Thymus (tissue), 11 donors: Measurements from ENCODE around the gene GADD45GIP1. TPM values are rescaled to one million over a fixed set of nuclear protein-coding genes. Genes with fewer than 3 reads are reported as not detected.

ENCODE experiments used
- DNase-seq, 9 donors: peaks; one replicate each; pipeline ENCODE4 v3.0.0-alpha.2; 2013; ENCODE audit warnings: low spot score in 9 of 9, low read depth in 6 of 9, missing footprints in 1 of 9
- H3K27ac ChIP-seq, 2 donors: one replicate each; pipeline ENCODE4 v1.5.1; 2013; ENCODE audit warnings: control low read depth in 1 of 2, low read depth in 1 of 2, low read length in 1 of 2, mild to moderate bottlenecking in 1 of 2, moderate library complexity in 1 of 2
- H3K27me3 ChIP-seq, 2 donors: one replicate each; pipeline ENCODE4 v1.5.1; 2013; ENCODE audit warnings: low read length in 1 of 2; ENCODE audit not compliant: control insufficient read depth in 2 of 2, insufficient read depth in 1 of 2
- H3K36me3 ChIP-seq, 2 donors: one replicate each; pipeline ENCODE4 v1.5.1; 2013; ENCODE audit warnings: low read length in 1 of 2, mild to moderate bottlenecking in 1 of 2, moderate library complexity in 1 of 2; ENCODE audit not compliant: control insufficient read depth in 2 of 2, insufficient read depth in 2 of 2
- H3K4me1 ChIP-seq, 2 donors: one replicate each; pipeline ENCODE4 v1.5.1; 2013; ENCODE audit warnings: low read length in 2 of 2; ENCODE audit not compliant: control insufficient read depth in 2 of 2, insufficient read depth in 2 of 2
- H3K4me3 ChIP-seq, 2 donors: one replicate each; pipeline ENCODE4 v1.5.1; 2013; ENCODE audit warnings: low read length in 2 of 2, control low read depth in 1 of 2, mild to moderate bottlenecking in 1 of 2
- H3K9me3 ChIP-seq, 2 donors: one replicate each; pipeline ENCODE4 v1.5.1; 2013; ENCODE audit warnings: low read length in 1 of 2, mild to moderate bottlenecking in 1 of 2; ENCODE audit not compliant: control insufficient read depth in 2 of 2, insufficient read depth in 1 of 2
- WGBS: extraction: QIAGEN DNeasy Blood & Tissue Kit; methylation state at CpG from one replicate; pipeline ENCODE4 v1.1.7; 2013; 5-methylcytosine and 5-hydroxymethylcytosine counted together
- polyA plus RNA-seq: library from polyadenylated mRNA; stranded (reverse); fragments of 200-250 nt; gene quantifications from one replicate; pipeline ENCODE4 v1.2.3, GENCODE V29; 2013
- total RNA-seq: library from RNA; stranded (reverse); fragments of 120-200 nt; gene quantifications from one replicate; pipeline ENCODE4 v1.2.4, GENCODE V29; 2013
- donor health status: healthy.

The GADD45GIP1 gene
- total and polyA plus RNA-seq, 2 donors = 27.2 to 27.7 TPM

- peaks cover 46 to 66% of the 10 kb centered on the region in 2 donors for H3K36me3 ChIP-seq
- no peak overlapping the region for H3K27ac ChIP-seq
- peaks cover 0 to 3% of the 10 kb centered on the region in 2 donors for H3K27me3 ChIP-seq
- DNase-seq = no peak
- H3K4me3 ChIP-seq = peak overlapping the region in 1 of 2 donors; percentile 93
- H3K4me1 ChIP-seq = peaks cover 32 to 72% of the 10 kb centered on the region in 2 donors
- H3K9me3 ChIP-seq = no peaks in the 10 kb centered on the region
- 96% methylated on average over 2 of the region's 2 CpGs for WGBS
Observed at GRCh38 chr19:12940897-12941296, 16.1 kb downstream of the GADD45GIP1 start.

GRCh38 chr19:12939975-12940423, 17.0 kb downstream of the GADD45GIP1 start:
- peak overlapping the region; percentile 93 to 99 for H3K4me3 ChIP-seq
- H3K27me3 ChIP-seq = peaks cover 0 to 3% of the 10 kb centered on the region in 2 donors
- H3K4me1 ChIP-seq = peaks cover 32 to 73% of the 10 kb centered on the region in 2 donors
- no peaks in the 10 kb centered on the region for H3K9me3 ChIP-seq
- peaks cover 46 to 61% of the 10 kb centered on the region in 2 donors for H3K36me3 ChIP-seq
- 83% methylated on average over 10 of the region's 10 CpGs for WGBS
- no peak overlapping the region for H3K27ac ChIP-seq
- DNase-seq = no peak

- DNase-seq = peak in 3 of 9 donors; percentile 41 to 63 (median 45)
- peaks cover 37 to 51% of the 10 kb centered on the region in 2 donors for H3K36me3 ChIP-seq
- H3K4me3 ChIP-seq = peak overlapping the region; percentile 93 to 99
- peak overlapping the region; percentile 75 to 83 for H3K27ac ChIP-seq
- WGBS = under 1% methylated on average over 54 of the region's 54 CpGs
- peaks cover 0 to 3% of the 10 kb centered on the region in 2 donors for H3K27me3 ChIP-seq
- H3K4me1 ChIP-seq = peaks cover 32 to 76% of the 10 kb centered on the region in 2 donors
- H3K9me3 ChIP-seq = no peaks in the 10 kb centered on the region
Observed at GRCh38 chr19:12938779-12939601, 18.0 kb downstream of the GADD45GIP1 start.

GRCh38 chr19:12937927-12938778, 18.9 kb downstream of the GADD45GIP1 start, which contains the start of gene CALR:
CALR (plus strand) TSS chr19:12938609; CDS start chr19:12938680, 71 bp downstream.
- peak within 1 kb of the TSS; percentile 86 to 90 for H3K27ac ChIP-seq

GRCh38 chr19:12937093-12937926, 19.7 kb downstream of the GADD45GIP1 start:
- Histone ChIP-seq H3K27ac (peak overlapping the region; percentile 86 to 90), H3K4me3 (peak overlapping the region; percentile 38 to 99), H3K9me3 (no peaks in the 10 kb centered on the region), H3K27me3 (no peaks in the 10 kb centered on the region), H3K36me3 (peaks cover 22 to 35% of the 10 kb centered on the region in 2 donors), H3K4me1 (peaks cover 42 to 74% of the 10 kb centered on the region in 2 donors)
- DNase-seq = peak in 5 of 9 donors; percentile 55 to 78 (median 59)
- 3% methylated on average over 23 of the region's 23 CpGs for WGBS

More at GRCh38 chr19:12937927-12938778, 18.9 kb downstream of the GADD45GIP1 start, which contains the start of gene CALR:
- Histone ChIP-seq H3K36me3 (peaks cover 29 to 44% of the 10 kb centered on the region in 2 donors), H3K9me3 (no peaks in the 10 kb centered on the region), H3K4me3 (peak within 1 kb of the TSS; percentile 93 to 99), H3K4me1 (peaks cover 35 to 73% of the 10 kb centered on the region in 2 donors), H3K27me3 (no peaks in the 10 kb centered on the region)
- peak; percentile 96 to 100 (median 99) for DNase-seq
- under 1% methylated on average over 63 of the region's 63 CpGs for WGBS

- H3K9me3 ChIP-seq = no peaks in the 10 kb centered on the region
- DNase-seq = peak in 5 of 9 donors; percentile 51 to 82 (median 64)
- peaks cover 18 to 30% of the 10 kb centered on the region in 2 donors for H3K36me3 ChIP-seq
- H3K27me3 ChIP-seq = no peaks in the 10 kb centered on the region
- peaks cover 44 to 69% of the 10 kb centered on the region in 2 donors for H3K4me1 ChIP-seq
- H3K27ac ChIP-seq = peak overlapping the region; percentile 86 to 90
- WGBS = 9% methylated on average over 7 of the region's 7 CpGs
- no peak overlapping the region for H3K4me3 ChIP-seq
Observed at GRCh38 chr19:12936582-12936981, 20.4 kb downstream of the GADD45GIP1 start.

GRCh38 chr19:12935071-12935470, 22.0 kb downstream of the GADD45GIP1 start:
- H3K27me3 ChIP-seq = no peaks in the 10 kb centered on the region
- no peak for DNase-seq
- no peaks in the 10 kb centered on the region for H3K9me3 ChIP-seq
- peaks cover 10 to 20% of the 10 kb centered on the region in 2 donors for H3K36me3 ChIP-seq
- 96% methylated on average over 10 of the region's 10 CpGs for WGBS
- no peak overlapping the region for H3K27ac ChIP-seq
- peaks cover 34 to 61% of the 10 kb centered on the region in 2 donors for H3K4me1 ChIP-seq
- no peak overlapping the region for H3K4me3 ChIP-seq
